Subcutaneous adipose tissue (tissue), 4 donors: ENCODE data around the gene USP13. TPM values are rescaled to one million over a fixed set of nuclear protein-coding genes. Genes with fewer than 3 reads are reported as not detected.

Source experiments
- CTCF ChIP-seq: fragments of 450-650 bp; IDR thresholded peaks from one replicate; pipeline ENCODE4 v1.5.1; 2016; ENCODE audit warnings: low read depth, mild to moderate bottlenecking, control low read depth, antibody characterized with exemption, moderate library complexity
- total RNA-seq, 4 donors: library from RNA; depleted of rRNA; stranded (reverse); fragments of >200 nt; gene quantifications; one replicate each; pipeline ENCODE4 v1.1.0, GENCODE V29; 2016

USP13 gene
- total RNA-seq, 4 donors from 2014 or later: 9.9 to 59.0 (median 15.5) TPM

GRCh38 chr3:179702271-179702947, 49.6 kb downstream of the USP13 start:
- TF ChIP-seq CTCF: no peak

GRCh38 chr3:179703816-179704215, 51.0 kb downstream of the USP13 start:
- TF ChIP-seq CTCF: no peak

- TF ChIP-seq CTCF: no peak
These were observed 53.4 kb downstream of the USP13 start for GRCh38 chr3:179706233-179706632.

GRCh38 chr3:179710079-179710478, 57.2 kb downstream of the USP13 start:
- no peak for TF ChIP-seq CTCF

- TF ChIP-seq CTCF: no peak
These were observed 60.8 kb downstream of the USP13 start for GRCh38 chr3:179713643-179714090.

GRCh38 chr3:179715582-179715981, 62.7 kb downstream of the USP13 start:
- TF ChIP-seq CTCF: no peak

- TF ChIP-seq CTCF: no peak
These were observed 63.4 kb downstream of the USP13 start for GRCh38 chr3:179716226-179716625.
